CD4-positive, CD25-positive, alpha-beta regulatory T cell (primary cell): ENCODE measurements around the gene MYBL2. TPM values are rescaled to one million over a fixed set of nuclear protein-coding genes. Genes with fewer than 3 reads are reported as not detected.

Experiments
- ATAC-seq, 2 donors: fragments of 150-1000 bp; cut with Tn5 transposase; one replicate each; pipeline ENCODE4 v1.10.0; 2021; ENCODE audit warnings: low read depth in 2 of 2, moderate number of reproducible peaks in 2 of 2, moderate library complexity in 1 of 2
- DNase-seq, 3 donors: peaks; one replicate each; pipeline versions ENCODE4 v3.0.0 to v3.0.0-alpha.2; 2012 to 2022; ENCODE audit warnings: mixed read lengths in 1 of 3
- H3K27ac ChIP-seq: one replicate; pipeline ENCODE4 v1.7.0; 2013; ENCODE audit warnings: mild to moderate bottlenecking, low read length; ENCODE audit not compliant: insufficient read depth, poor library complexity, severe bottlenecking
- H3K27me3 ChIP-seq: one replicate; pipeline ENCODE4 v1.7.0; 2013; ENCODE audit warnings: low read length; ENCODE audit not compliant: control insufficient read depth, insufficient read depth
- H3K36me3 ChIP-seq: one replicate; pipeline ENCODE4 v1.7.0; 2013; ENCODE audit warnings: mild to moderate bottlenecking, low read length, moderate library complexity; ENCODE audit not compliant: control insufficient read depth, insufficient read depth
- H3K4me1 ChIP-seq: 2 replicates; pipeline ENCODE4 v1.7.0; 2013; ENCODE audit warnings: mild to moderate bottlenecking, low read length; ENCODE audit not compliant: insufficient read depth, control insufficient read depth, poor library complexity, severe bottlenecking
- H3K4me3 ChIP-seq: one replicate; pipeline ENCODE4 v1.7.0; 2013; ENCODE audit warnings: low read depth, mild to moderate bottlenecking, low read length, moderate library complexity
- H3K9me3 ChIP-seq, 2 experiments: 1 replicate in 1 of 2; 2 replicates in 1 of 2; pipeline ENCODE4 v1.7.0; 2013; ENCODE audit warnings: low read length in 2 of 2, mild to moderate bottlenecking in 1 of 2, moderate library complexity in 1 of 2; ENCODE audit not compliant: control insufficient read depth in 2 of 2
- H3K27ac Mint-ChIP-seq, 3 donors: one replicate each; pipeline ENCODE4 v1.8.0; 2020 to 2022; ENCODE audit warnings: mild to moderate bottlenecking in 3 of 3, mixed read lengths in 3 of 3, moderate library complexity in 2 of 3
- H3K27me3 Mint-ChIP-seq: one replicate; pipeline ENCODE4 v1.8.0; 2022; ENCODE audit warnings: mild to moderate bottlenecking, mixed read lengths
- H3K36me3 Mint-ChIP-seq: one replicate; pipeline ENCODE4 v1.8.0; 2020; ENCODE audit warnings: mixed read lengths
- H3K4me1 Mint-ChIP-seq, 4 donors: one replicate each; pipeline ENCODE4 v1.8.0; 2020 to 2022; ENCODE audit warnings: mixed read lengths in 4 of 4, mild to moderate bottlenecking in 1 of 4
- H3K4me3 Mint-ChIP-seq, 4 donors: one replicate each; pipeline ENCODE4 v1.8.0; 2020 to 2022; ENCODE audit warnings: mild to moderate bottlenecking in 4 of 4, mixed read lengths in 4 of 4, moderate library complexity in 3 of 4
- H3K9me3 Mint-ChIP-seq, 7 donors: one replicate each; pipeline ENCODE4 v1.8.0; 2020 to 2022; ENCODE audit warnings: mixed read lengths in 7 of 7, mild to moderate bottlenecking in 3 of 7, moderate library complexity in 2 of 7
- polyA plus RNA-seq, 4 donors: library from polyadenylated mRNA; unstranded; fragments of 300-500 nt; fragmentation: Illumina TruSeq; gene quantifications; one replicate each; pipeline ENCODE4 v1.2.3, GENCODE V29; 2021
- total RNA-seq: library from RNA; stranded (reverse); gene quantifications from one replicate; pipeline ENCODE4 v1.2.3, GENCODE V29; 2022

Gene MYBL2
- total and polyA plus RNA-seq, 5 donors from 2014 or later: 1.6 to 4.3 (median 2.7) TPM

GRCh38 chr20:43717616-43717995, 50.7 kb downstream of the MYBL2 start:
- Mint-ChIP-seq H3K27ac (peak overlapping the region in 2 of 3 donors; percentile 54 to 79), H3K4me3 (no peak overlapping the region), H3K27me3 (no peaks in the 10 kb centered on the region), H3K36me3 (no peaks in the 10 kb centered on the region), H3K4me1 (peaks cover 15 to 48% (median 29%) of the 10 kb centered on the region in 4 donors), H3K9me3 (no peaks in the 10 kb centered on the region)
- Histone ChIP-seq H3K4me1 (peaks cover 29% of the 10 kb centered on the region), H3K27ac (no peak overlapping the region), H3K36me3 (no peaks in the 10 kb centered on the region), H3K9me3 (no peaks in the 10 kb centered on the region), H3K27me3 (no peaks in the 10 kb centered on the region), H3K4me3 (no peak overlapping the region)
- ATAC-seq (no peak), DNase-seq (no peak)

GRCh38 chr20:43720007-43720406, 53.1 kb downstream of the MYBL2 start:
- Histone ChIP-seq H3K27me3 (no peaks in the 10 kb centered on the region), H3K36me3 (no peaks in the 10 kb centered on the region), H3K27ac (no peak overlapping the region), H3K4me1 (peaks cover 47% of the 10 kb centered on the region), H3K9me3 (no peaks in the 10 kb centered on the region), H3K4me3 (no peak overlapping the region)
- Mint-ChIP-seq H3K27ac (peak overlapping the region; percentile 43 to 92 (median 86)), H3K27me3 (no peaks in the 10 kb centered on the region), H3K9me3 (no peaks in the 10 kb centered on the region), H3K4me1 (peaks cover 21 to 71% (median 47%) of the 10 kb centered on the region in 4 donors), H3K4me3 (peak overlapping the region in 2 of 4 donors; percentile 35 to 63), H3K36me3 (no peaks in the 10 kb centered on the region)
- DNase-seq (no peak), ATAC-seq (no peak)

GRCh38 chr20:43721097-43721428, 54.1 kb downstream of the MYBL2 start:
- peak overlapping the region; percentile 38 to 92 (median 89) for H3K27ac Mint-ChIP-seq
- no peak for ATAC-seq

GRCh38 chr20:43721429-43722152, 54.7 kb downstream of the MYBL2 start:
- Mint-ChIP-seq H3K4me1 (peaks cover 21 to 84% (median 52%) of the 10 kb centered on the region in 4 donors), H3K27ac (peak overlapping the region; percentile 88 to 93 (median 89)), H3K36me3 (no peaks in the 10 kb centered on the region), H3K27me3 (no peaks in the 10 kb centered on the region), H3K9me3 (no peaks in the 10 kb centered on the region), H3K4me3 (peak overlapping the region; percentile 48 to 90 (median 81))
- ATAC-seq (peak; percentile 65 to 67), DNase-seq (no peak)
- no peaks in the 10 kb centered on the region for H3K27me3 ChIP-seq
- H3K4me1 ChIP-seq: peaks cover 47% of the 10 kb centered on the region
- peak overlapping the region; percentile 88 for H3K27ac ChIP-seq
- H3K36me3 ChIP-seq: no peaks in the 10 kb centered on the region
- H3K4me3 ChIP-seq: peak overlapping the region; percentile 86
- H3K9me3 ChIP-seq: no peaks in the 10 kb centered on the region

More at GRCh38 chr20:43721097-43721428, 54.1 kb downstream of the MYBL2 start:
- H3K27me3 ChIP-seq: no peaks in the 10 kb centered on the region
- H3K4me1 ChIP-seq: peaks cover 47% of the 10 kb centered on the region
- no peak for DNase-seq
- Mint-ChIP-seq H3K9me3 (no peaks in the 10 kb centered on the region), H3K4me3 (peak overlapping the region; percentile 29 to 63 (median 45)), H3K4me1 (peaks cover 21 to 81% (median 51%) of the 10 kb centered on the region in 4 donors), H3K27me3 (no peaks in the 10 kb centered on the region), H3K36me3 (no peaks in the 10 kb centered on the region)
- no peaks in the 10 kb centered on the region for H3K9me3 ChIP-seq
- H3K27ac ChIP-seq: peak overlapping the region; percentile 88
- H3K4me3 ChIP-seq: no peak overlapping the region
- no peaks in the 10 kb centered on the region for H3K36me3 ChIP-seq

- no peaks in the 10 kb centered on the region for H3K36me3 ChIP-seq
- peak overlapping the region; percentile 86 to 93 (median 88) for H3K27ac Mint-ChIP-seq
- no peaks in the 10 kb centered on the region for H3K9me3 ChIP-seq
- peak overlapping the region; percentile 88 for H3K27ac ChIP-seq
- no peaks in the 10 kb centered on the region for H3K27me3 ChIP-seq
- DNase-seq (peak; percentile 53 to 78 (median 77)), ATAC-seq (peak; percentile 77 to 85)
- H3K4me3 Mint-ChIP-seq: peak overlapping the region; percentile 48 to 90 (median 81)
- H3K4me1 Mint-ChIP-seq: peaks cover 21 to 84% (median 54%) of the 10 kb centered on the region in 4 donors
- H3K27me3 Mint-ChIP-seq: no peaks in the 10 kb centered on the region
- H3K9me3 Mint-ChIP-seq: no peaks in the 10 kb centered on the region
- peak overlapping the region; percentile 86 for H3K4me3 ChIP-seq
- peaks cover 47% of the 10 kb centered on the region for H3K4me1 ChIP-seq
- no peaks in the 10 kb centered on the region for H3K36me3 Mint-ChIP-seq
These were observed 55.2 kb downstream of the MYBL2 start for GRCh38 chr20:43722153-43722505.

- Mint-ChIP-seq H3K27ac (peak overlapping the region; percentile 86 to 90 (median 88)), H3K4me3 (peak overlapping the region in 1 of 4 donors; percentile 74), H3K4me1 (peaks cover 24 to 84% (median 52%) of the 10 kb centered on the region in 4 donors), H3K9me3 (peaks cover 0 to under 1% (median 0%) of the 10 kb centered on the region in 7 donors), H3K36me3 (no peaks in the 10 kb centered on the region), H3K27me3 (no peaks in the 10 kb centered on the region)
- Histone ChIP-seq H3K27ac (peak overlapping the region; percentile 88), H3K27me3 (no peaks in the 10 kb centered on the region), H3K36me3 (no peaks in the 10 kb centered on the region), H3K4me1 (peaks cover 51% of the 10 kb centered on the region), H3K9me3 (no peaks in the 10 kb centered on the region), H3K4me3 (peak overlapping the region; percentile 32)
- DNase-seq (no peak), ATAC-seq (no peak)
These were observed 56.3 kb downstream of the MYBL2 start for GRCh38 chr20:43723186-43723585.

- Mint-ChIP-seq H3K36me3 (no peaks in the 10 kb centered on the region), H3K27me3 (no peaks in the 10 kb centered on the region), H3K27ac (peak overlapping the region; percentile 88 to 90 (median 89)), H3K9me3 (peaks cover 0 to 4% (median 0%) of the 10 kb centered on the region in 7 donors), H3K4me3 (peak overlapping the region; percentile 29 to 67 (median 34)), H3K4me1 (peaks cover 29 to 85% (median 55%) of the 10 kb centered on the region in 4 donors)
- no peak for DNase-seq
- no peaks in the 10 kb centered on the region for H3K9me3 ChIP-seq
- H3K27me3 ChIP-seq: no peaks in the 10 kb centered on the region
- no peak overlapping the region for H3K4me3 ChIP-seq
- peaks cover 54% of the 10 kb centered on the region for H3K4me1 ChIP-seq
- H3K36me3 ChIP-seq: no peaks in the 10 kb centered on the region
- no peak for ATAC-seq
- peak overlapping the region; percentile 88 for H3K27ac ChIP-seq
These were observed 56.8 kb downstream of the MYBL2 start for GRCh38 chr20:43723735-43724134.

- peak overlapping the region; percentile 88 to 90 (median 89) for H3K27ac Mint-ChIP-seq
- no peak for ATAC-seq
- Histone ChIP-seq H3K27me3 (no peaks in the 10 kb centered on the region), H3K9me3 (no peaks in the 10 kb centered on the region), H3K36me3 (no peaks in the 10 kb centered on the region), H3K27ac (peak overlapping the region; percentile 88), H3K4me3 (no peak overlapping the region), H3K4me1 (peaks cover 55% of the 10 kb centered on the region)
- H3K4me3 Mint-ChIP-seq: peak overlapping the region in 3 of 4 donors; percentile 29 to 67 (median 36)
- no peaks in the 10 kb centered on the region for H3K36me3 Mint-ChIP-seq
- DNase-seq: no peak
- H3K4me1 Mint-ChIP-seq: peaks cover 33 to 85% (median 55%) of the 10 kb centered on the region in 4 donors
- no peaks in the 10 kb centered on the region for H3K27me3 Mint-ChIP-seq
- peaks cover 0 to 4% (median 0%) of the 10 kb centered on the region in 7 donors for H3K9me3 Mint-ChIP-seq
These were observed 57.5 kb downstream of the MYBL2 start for GRCh38 chr20:43724383-43724782.
